Motor neuron (in vitro differentiated cells): ENCODE measurements around the gene NFATC1. TPM values are rescaled to one million over a fixed set of nuclear protein-coding genes. Genes with fewer than 3 reads are reported as not detected.
"Not testable (repeated sequence)": the region's sequence is repeated elsewhere in the genome, so short reads cannot be mapped to it uniquely, and the experiment has no call there.

Source experiments
- ATAC-seq, 8 experiments: fragments of 200-7000 bp; cut with Tn5 transposase; replicated peaks in 6 of 8; 2 replicates each; pipeline ENCODE4 v1.8.0; 2021; ENCODE audit warnings: mild to moderate bottlenecking in 8 of 8, moderate library complexity in 8 of 8
- H3K27ac ChIP-seq, 2 donors: fragments of 250-450 bp; sonication (Bioruptor Pico); 2 replicates each; pipeline ENCODE4 v1.9.0; 2021; ENCODE audit warnings: antibody characterized with exemption in 2 of 2, mild to moderate bottlenecking in 2 of 2, moderate library complexity in 1 of 2
- H3K4me1 ChIP-seq, 2 donors: fragments of 250-450 bp; sonication (Bioruptor Pico); replicated peaks in 1 of 2; 2 replicates each; pipeline ENCODE4 v1.6.1; 2021; ENCODE audit warnings: antibody characterized with exemption in 2 of 2, mild to moderate bottlenecking in 2 of 2, moderate library complexity in 1 of 2
- H3K4me3 ChIP-seq, 5 donors: fragments of 250-450 bp; sonication (Bioruptor Pico); 2 replicates each; pipeline ENCODE4 v1.9.0; 2021; ENCODE audit warnings: antibody characterized with exemption in 5 of 5, mild to moderate bottlenecking in 5 of 5, moderate library complexity in 4 of 5
- WGBS, 10 experiments: fragments of 450-650 bp; shearing (Covaris generic); methylation state at CpG; one replicate each; pipeline ENCODE4 v1.0.0; 2022; 5-methylcytosine and 5-hydroxymethylcytosine counted together
- in situ Hi-C, 9 experiments: fragments of 400-800 bp; cut with MboI; loops; one replicate each; pipeline ENCODE4 v1.15.0; 2021; ENCODE audit warnings: low sequenced_read_pairs in 9 of 9, low pct_unique_long_range_greater_than_20kb in 2 of 9; ENCODE audit not compliant: unreplicated experiment in 9 of 9
- total RNA-seq, 8 experiments: library from RNA; unstranded; fragments of 300-600 nt; gene quantifications; 2 replicates each; pipeline versions ENCODE4 v1.2.3 to v1.2.4, GENCODE V29; 2022

NFATC1 gene
- total RNA-seq, 8 experiments from 2014 or later: 0.23 to 21.6 (median 2.3) TPM

DNA sequence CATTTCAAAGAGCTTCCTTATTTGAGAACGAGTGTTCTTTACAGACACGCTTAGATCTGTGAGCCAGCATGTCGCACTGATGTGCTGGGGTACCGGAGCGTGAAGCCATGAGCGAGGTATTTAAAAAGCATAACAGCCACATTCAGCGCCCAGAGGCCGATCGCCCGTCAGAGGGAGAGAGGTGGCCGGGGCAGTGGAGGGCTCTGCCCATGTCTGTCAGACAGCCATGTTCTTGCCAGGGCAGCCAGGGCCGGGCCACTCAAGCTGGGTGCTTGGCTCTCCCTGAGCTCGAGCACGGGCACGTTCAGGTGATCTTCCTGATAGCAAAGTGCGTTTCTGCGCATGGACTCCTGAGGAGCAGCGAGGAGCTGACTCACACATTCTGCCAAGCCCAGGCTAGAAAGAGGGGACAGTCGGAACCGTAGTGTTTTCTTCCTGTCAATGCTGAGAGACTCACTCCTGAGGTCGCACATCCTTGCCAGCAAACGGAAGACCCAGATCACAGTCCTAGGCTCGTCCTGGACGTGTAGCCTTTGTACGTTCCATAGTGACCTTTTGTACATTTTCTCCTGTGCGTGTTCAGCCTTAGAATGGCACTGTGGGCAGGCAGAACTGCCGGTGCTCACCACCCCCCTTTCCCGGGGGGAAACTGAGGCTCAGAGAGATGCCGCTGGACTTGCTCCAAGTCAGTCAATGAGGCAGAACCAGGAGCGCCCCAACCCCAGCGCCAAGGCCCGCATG, 100.7 kb downstream of the NFATC1 start:
- H3K27ac ChIP-seq: no peak overlapping the region
- ATAC-seq: no peak
- WGBS, 10 experiments: 85 to 100% (median 93%) methylated on average over 2 to 17 of the region's 32 CpGs; no CpG with 5 or more reads in 1 of the 10 experiments

DNA sequence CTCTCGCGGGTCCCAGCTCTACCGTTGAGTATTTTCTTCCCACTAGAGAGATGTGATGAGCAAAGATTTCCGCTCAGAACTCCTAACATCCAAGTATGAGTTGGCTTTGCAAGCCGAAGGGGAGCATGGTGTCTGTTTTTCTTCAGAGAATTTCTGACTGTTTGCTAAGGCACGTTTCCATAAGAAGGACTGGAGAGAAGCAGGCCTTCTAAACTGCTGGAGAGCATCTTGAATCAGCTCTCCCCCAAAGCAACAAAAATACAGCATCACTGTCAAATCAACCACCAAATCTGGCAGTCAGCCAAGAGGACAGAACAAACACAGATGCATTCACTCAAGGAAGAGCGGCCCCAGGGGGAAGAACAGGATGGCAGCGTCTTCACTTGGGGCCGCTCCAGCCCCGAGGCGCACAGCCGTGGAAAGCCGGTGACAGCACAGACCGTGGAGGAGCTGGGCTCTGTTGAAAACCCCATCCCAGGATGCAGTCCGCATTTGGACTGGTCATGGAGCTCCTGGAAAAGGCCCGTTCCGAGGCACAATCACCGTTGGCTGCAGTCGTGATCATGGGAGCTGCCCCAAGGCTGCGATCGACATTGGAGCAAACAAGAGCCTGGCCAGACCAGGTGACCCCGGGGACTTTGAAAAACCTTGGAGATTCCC, 101.4 kb downstream of the NFATC1 start:
- ATAC-seq: peak in 5 of 8 experiments; percentile 24 to 57 (median 32)
- no peak overlapping the region for H3K27ac ChIP-seq
- H3K4me1 ChIP-seq: peaks cover 0 to 5% of the 10 kb centered on the region in 2 donors
- 0 to 81% (median 69%) methylated on average over 1 to 11 of the region's 22 CpGs; no CpG with 5 or more reads in 1 of the 10 experiments for WGBS, 10 experiments
- no peak overlapping the region for H3K4me3 ChIP-seq
- in situ Hi-C loops: no loop called here

More for the DNA sequence above, 100.7 kb downstream of the NFATC1 start:
- no peak overlapping the region for H3K4me3 ChIP-seq
- H3K4me1 ChIP-seq: peaks cover 0 to 5% of the 10 kb centered on the region in 2 donors
- in situ Hi-C loops: no loop called here

DNA sequence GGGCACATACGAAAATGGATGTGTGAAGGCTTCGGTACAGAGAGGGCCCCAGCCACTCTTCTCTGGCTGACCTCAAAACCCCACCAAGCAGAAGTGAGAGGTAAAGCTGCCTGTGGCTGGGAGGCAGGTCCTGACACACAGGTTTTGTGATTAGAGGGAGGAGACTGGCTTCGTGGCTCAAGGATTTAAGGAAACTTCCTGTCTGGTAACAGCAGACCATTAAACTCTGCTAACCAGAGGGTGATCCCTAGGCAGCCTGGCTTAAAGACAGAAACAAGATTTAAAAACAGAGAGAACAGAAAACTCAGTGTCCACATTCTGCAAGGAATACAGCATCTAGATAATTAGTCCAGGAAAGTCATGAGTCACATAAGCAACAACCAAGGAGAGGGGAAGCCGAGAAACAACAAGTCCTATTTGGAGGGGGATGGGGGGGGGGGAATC, 101.9 kb downstream of the NFATC1 start:
- H3K4me1 ChIP-seq: peaks cover 0 to 5% of the 10 kb centered on the region in 2 donors
- no peak overlapping the region for H3K4me3 ChIP-seq
- in situ Hi-C loops: no loop called here
- ATAC-seq: no peak
- no peak overlapping the region for H3K27ac ChIP-seq
- 60 to 100% (median 95%) methylated on average over 1 to 3 of the region's 4 CpGs; no CpG with 5 or more reads in 2 of the 10 experiments for WGBS, 10 experiments

DNA sequence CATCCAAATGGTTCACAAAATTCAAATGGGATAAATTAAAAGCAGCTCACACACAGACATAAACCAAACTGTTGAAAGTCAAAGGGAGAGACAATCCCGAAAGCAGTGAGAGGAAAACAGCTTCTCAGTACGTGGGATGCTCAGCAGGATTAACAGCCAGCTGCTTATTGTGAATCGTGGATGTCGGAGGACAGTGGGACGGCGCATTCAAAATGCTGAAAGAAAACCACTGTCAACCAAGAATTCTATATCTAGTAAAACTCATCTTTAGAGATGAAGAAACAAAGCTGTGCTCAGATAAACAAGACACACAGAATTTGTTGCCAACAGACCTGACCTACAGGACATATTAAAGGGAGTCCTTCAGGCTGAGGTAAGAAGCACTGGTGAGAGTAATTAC, 102.9 kb downstream of the NFATC1 start:
- Histone ChIP-seq H3K4me1 (peaks cover 0 to 5% of the 10 kb centered on the region in 2 donors), H3K4me3 (no peak overlapping the region), H3K27ac (no peak overlapping the region)
- no peak for ATAC-seq
- in situ Hi-C loops: no loop called here
- WGBS, 10 experiments: 41 to 96% (median 87%) methylated on average over 1 to 6 of the region's 6 CpGs

DNA sequence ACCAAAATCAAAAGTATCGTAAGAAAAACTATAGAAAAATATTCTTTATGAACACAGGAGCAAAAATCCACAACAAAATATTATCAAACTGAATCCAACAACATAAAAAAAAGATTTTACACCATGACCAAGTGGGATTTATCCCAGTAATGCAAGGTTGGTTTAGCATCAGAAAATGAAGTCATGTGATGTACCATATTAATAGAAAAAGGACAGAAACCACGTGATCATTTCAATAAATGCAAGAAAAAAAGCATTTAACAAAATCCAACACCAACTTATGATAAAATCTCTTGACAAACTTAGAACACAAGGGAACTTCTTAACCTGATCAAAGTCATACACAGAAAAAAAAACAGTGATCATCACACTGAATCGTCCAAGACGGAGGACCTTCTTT, 105.3 kb downstream of the NFATC1 start:
- no peak for ATAC-seq
- peaks cover 0 to 5% of the 10 kb centered on the region in 2 donors for H3K4me1 ChIP-seq
- WGBS, 10 experiments: 64 to 90% (median 84%) methylated on average over 1 to 4 of the region's 4 CpGs; no CpG with 5 or more reads in 1 of the 10 experiments
- in situ Hi-C loops: no loop called here
- no peak overlapping the region for H3K27ac ChIP-seq
- no peak overlapping the region for H3K4me3 ChIP-seq

DNA sequence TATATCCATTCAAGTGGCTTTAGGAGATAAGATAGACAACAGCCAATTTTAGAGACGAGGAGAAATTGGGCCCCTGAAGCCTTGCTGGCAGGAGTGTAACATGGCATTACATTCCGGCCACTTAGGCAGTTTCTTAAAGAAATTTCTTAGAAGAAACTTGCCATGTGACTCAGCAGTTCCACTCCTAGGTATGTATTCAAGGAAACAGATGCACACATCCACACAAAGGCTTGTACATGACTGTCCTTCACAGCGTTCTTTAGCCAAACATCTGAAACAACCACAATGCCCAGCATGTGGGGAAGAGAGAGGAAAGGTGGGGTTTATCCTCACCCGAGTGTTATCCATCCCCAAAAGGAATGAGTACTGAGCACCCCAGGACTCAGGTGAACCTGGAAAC, 107.1 kb downstream of the NFATC1 start:
- H3K4me3 ChIP-seq: no peak overlapping the region
- H3K4me1 ChIP-seq: peaks cover 0 to 13% of the 10 kb centered on the region in 2 donors
- H3K27ac ChIP-seq: no peak overlapping the region
- WGBS, 10 experiments: 30 to 100% (median 80%) methylated on average over 1 to 3 of the region's 4 CpGs; no CpG with 5 or more reads in 2 of the 10 experiments
- in situ Hi-C loops: no loop called here
- ATAC-seq: no peak

DNA sequence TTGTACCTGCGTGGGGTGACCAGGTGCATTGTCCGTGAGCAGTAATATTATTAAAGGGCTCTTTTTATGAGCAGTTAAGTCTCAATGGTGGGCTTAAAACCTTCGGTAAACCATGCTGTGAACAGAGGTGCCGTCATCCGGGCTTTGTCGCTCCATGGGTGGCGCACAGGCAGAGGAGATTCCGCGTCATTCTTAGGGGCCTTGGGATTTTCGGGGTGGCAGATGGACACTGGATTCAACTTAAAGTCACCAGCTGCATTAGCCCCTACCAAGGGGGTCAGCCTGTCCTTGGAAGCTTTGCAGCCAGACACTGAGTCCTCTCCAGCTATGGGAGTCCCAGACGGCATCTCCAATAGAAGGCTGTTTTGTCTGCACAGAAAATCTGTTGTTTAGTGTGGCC, 107.7 kb downstream of the NFATC1 start:
- Histone ChIP-seq H3K4me3 (no peak overlapping the region), H3K4me1 (peaks cover 0 to 18% of the 10 kb centered on the region in 2 donors), H3K27ac (no peak overlapping the region)
- ATAC-seq: no peak
- in situ Hi-C loops: no loop called here
- WGBS, 10 experiments: 67 to 100% (median 93%) methylated on average over 1 to 5 of the region's 11 CpGs; no CpG with 5 or more reads in 2 of the 10 experiments

DNA sequence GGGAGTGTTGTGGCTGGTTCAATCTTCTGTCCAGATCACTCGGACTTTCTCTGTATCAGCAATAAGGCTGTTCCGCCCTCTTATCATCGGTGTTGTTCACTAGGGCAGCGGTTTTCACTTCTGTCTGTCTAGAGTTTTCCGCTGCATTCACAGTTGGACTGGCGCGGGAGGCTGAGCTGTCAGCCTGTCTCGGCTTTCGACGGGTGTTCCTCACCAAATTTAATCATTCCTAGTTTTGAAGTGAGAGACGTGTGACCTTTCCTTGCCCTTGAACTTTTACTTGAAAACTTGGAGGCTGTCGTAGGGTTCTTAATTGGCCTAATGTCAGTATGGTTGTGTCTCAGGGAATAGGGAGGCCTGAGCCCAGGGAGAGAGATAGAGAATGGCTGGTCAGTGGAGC, 108.3 kb downstream of the NFATC1 start:
- 40 to 97% (median 87%) methylated on average over 1 to 12 of the region's 12 CpGs; no CpG with 5 or more reads in 3 of the 10 experiments for WGBS, 10 experiments
- in situ Hi-C loops: no loop called here
- Histone ChIP-seq H3K27ac (no peak overlapping the region), H3K4me3 (no peak overlapping the region), H3K4me1 (peaks cover 0 to 18% of the 10 kb centered on the region in 2 donors)
- no peak for ATAC-seq

DNA sequence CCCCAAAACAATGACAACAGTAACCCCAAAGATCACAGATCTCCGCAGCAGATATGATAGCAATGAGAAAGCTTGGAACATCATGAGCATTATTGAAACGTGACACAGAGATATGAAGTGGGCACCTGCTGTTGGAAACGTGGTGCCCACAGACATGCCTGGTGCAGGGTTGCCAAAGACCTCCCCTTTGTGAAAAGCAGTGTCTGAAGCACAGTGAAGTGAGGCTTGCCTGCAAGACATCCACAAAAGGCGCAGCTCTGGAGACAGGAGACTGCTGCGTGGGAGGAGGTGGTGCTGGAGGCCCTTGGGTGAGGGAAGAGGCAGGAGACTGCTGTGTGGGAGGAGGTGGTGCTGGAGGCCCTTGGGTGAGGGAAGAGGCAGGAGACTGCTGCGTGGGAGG, 108.8 kb downstream of the NFATC1 start:
- peaks cover 0 to 18% of the 10 kb centered on the region in 2 donors for H3K4me1 ChIP-seq
- H3K4me3 ChIP-seq, in situ Hi-C loops, ATAC-seq, H3K27ac ChIP-seq: not testable (repeated sequence)
- 0 to 60% (median 21%) methylated on average over 1 to 2 of the region's 6 CpGs; no CpG with 5 or more reads in 3 of the 10 experiments for WGBS, 10 experiments

DNA sequence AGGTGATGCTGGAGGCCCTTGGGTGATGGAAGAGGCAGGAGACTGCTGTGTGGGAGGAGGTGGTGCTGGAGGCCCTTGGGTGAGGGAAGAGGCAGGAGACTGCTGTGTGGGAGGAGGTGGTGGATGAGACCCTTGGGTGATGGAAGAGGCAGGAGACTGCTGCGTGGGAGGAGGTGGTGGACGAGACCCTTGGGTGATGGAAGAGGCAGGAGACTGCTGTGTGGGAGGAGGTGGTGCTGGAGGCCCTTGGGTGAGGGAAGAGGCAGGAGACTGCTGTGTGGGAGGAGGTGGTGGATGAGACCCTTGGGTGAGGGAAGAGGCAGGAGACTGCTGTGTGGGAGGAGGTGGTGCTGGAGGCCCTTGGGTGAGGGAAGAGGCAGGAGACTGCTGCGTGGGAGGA, 109.7 kb downstream of the NFATC1 start:
- peaks cover 0 to 19% of the 10 kb centered on the region in 2 donors for H3K4me1 ChIP-seq
- ATAC-seq, H3K4me3 ChIP-seq, H3K27ac ChIP-seq, in situ Hi-C loops: not testable (repeated sequence)
- WGBS, 10 experiments: no CpG with 5 or more reads among the region's 3 CpGs

DNA sequence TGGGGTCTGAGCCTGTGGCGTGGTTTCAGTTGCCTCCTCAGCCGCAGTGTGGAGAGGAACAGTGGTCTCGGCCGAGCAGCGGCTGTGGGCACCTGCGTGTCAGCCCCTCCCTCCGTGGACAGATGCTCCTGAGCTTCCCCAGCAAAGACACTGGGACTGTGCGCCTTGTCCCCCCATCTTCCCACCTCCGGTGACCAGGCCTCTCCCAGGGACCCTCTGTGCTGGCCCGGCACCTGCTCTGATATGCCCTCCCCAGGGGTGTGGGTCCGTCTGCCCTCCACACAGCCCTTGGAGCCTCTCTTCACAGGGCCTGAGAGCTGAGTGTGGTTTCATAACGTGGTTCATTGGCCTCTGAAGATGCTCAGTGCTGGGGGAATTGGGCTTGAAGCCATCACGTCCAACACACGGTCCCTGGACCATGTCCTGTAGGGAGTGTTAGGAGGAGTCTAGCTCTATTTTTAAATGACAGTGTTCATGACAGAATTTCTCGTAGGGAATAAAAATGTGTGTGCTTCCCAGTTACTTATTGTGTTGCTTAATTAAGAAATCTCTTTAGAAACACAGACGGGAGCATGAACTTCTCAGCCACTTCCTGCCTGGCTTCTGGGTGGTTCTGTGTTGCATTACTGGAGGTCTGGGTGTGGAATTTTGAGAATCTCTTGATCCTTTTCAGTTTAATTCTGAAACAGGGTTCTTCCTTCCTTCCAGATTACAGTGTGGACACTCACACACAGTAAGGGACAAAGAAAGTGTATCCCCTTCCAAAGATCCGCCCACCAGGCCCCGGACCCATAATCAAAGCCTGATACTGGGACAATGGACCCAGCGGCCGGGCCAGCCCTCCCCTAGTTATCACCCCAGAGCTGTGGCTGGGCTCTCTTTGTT, 110.7 kb downstream of the NFATC1 start:
- 0 to 84% (median 63%) methylated on average over 1 to 7 of the region's 20 CpGs; no CpG with 5 or more reads in 3 of the 10 experiments for WGBS, 10 experiments
- H3K4me3 ChIP-seq: no peak overlapping the region
- peaks cover 0 to 26% of the 10 kb centered on the region in 2 donors for H3K4me1 ChIP-seq
- H3K27ac ChIP-seq: no peak overlapping the region
- ATAC-seq: peak in 7 of 8 experiments; percentile 7 to 61 (median 34)
- in situ Hi-C loops: no loop called here

DNA sequence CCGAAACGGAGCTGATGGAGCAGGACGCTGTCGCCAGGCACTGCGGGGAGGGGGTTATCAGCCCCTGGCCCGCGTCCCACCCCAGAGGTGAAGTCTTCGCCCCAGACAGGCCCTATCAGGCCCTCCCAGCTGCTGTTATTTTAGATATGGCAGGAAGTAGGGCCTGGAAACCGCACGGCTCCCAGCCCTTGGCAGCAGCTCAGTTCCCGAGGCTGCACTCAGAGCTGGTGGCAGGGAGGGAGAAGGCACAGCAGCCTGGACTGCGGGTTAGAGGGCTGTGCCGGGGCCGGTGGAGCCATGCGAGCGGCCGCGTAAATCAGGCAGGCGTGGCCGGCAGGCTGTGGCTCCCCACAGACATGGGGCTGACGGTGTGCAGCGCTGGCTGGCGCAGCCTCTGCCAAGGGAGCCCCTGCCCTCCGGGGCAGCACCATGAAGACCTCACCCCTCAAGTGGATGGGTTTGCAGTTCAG, 111.4 kb downstream of the NFATC1 start:
- in situ Hi-C loops: no loop called here
- ATAC-seq: peak; percentile 16 to 81 (median 67)
- peaks cover 0 to 28% of the 10 kb centered on the region in 2 donors for H3K4me1 ChIP-seq
- H3K27ac ChIP-seq: no peak overlapping the region
- no peak overlapping the region for H3K4me3 ChIP-seq
- 9 to 90% (median 33%) methylated on average over 2 to 7 of the region's 24 CpGs; no CpG with 5 or more reads in 7 of the 10 experiments for WGBS, 10 experiments
